LNCaP clone FGC (cell line): ENCODE data around the gene S100A7.
A peak's percentile ranks its signal among the peaks of the same experiment; 100 is the strongest.
"Not testable (repeated sequence)": the region's sequence is repeated elsewhere in the genome, so short reads cannot be mapped to it uniquely, and the experiment has no call there.

Source experiments
- DNase-seq: peaks from one replicate; pipeline ENCODE4 v3.0.0-alpha.2; 2011; ENCODE audit warnings: low read depth
- H3K4me3 ChIP-seq: 2 replicates; pipeline ENCODE4 v1.5.1; 2011; ENCODE audit warnings: mild to moderate bottlenecking, low read depth, low read length, control low read depth
- CTCF ChIP-seq: IDR thresholded peaks from 2 replicates; pipeline ENCODE4 v1.5.1; 2012; ENCODE audit warnings: mild to moderate bottlenecking; ENCODE audit not compliant: control insufficient read depth, insufficient read depth; ENCODE audit errors: extremely low read depth

Gene S100A7

GRCh38 chr1:153465811-153466636 lies 5.6 kb upstream of the S100A7 start:
- peak; percentile 67 for TF ChIP-seq CTCF
- H3K4me3 ChIP-seq, result no peak overlapping the region
- DNase-seq, result no peak

GRCh38 chr1:153462741-153463140 lies 2.3 kb upstream of the S100A7 start:
- not testable (repeated sequence) for H3K4me3 ChIP-seq, DNase-seq

GRCh38 chr1:153459655-153460054 lies 796 bp downstream of the S100A7 start:
- H3K4me3 ChIP-seq, result no peak overlapping the region
- DNase-seq, result no peak
- TF ChIP-seq CTCF, result no peak

- no peak for DNase-seq
- no peak for TF ChIP-seq CTCF
These were observed 4.1 kb downstream of the S100A7 start for GRCh38 chr1:153456396-153456795.

GRCh38 chr1:153448851-153449250 lies 11.6 kb downstream of the S100A7 start:
- not testable (repeated sequence) for DNase-seq, H3K4me3 ChIP-seq

More at GRCh38 chr1:153456396-153456795, 4.1 kb downstream of the S100A7 start:
- H3K4me3 ChIP-seq, result no peak overlapping the region

- no peak overlapping the region for H3K4me3 ChIP-seq
- no peak for DNase-seq
- no peak for TF ChIP-seq CTCF
These were observed 12.8 kb downstream of the S100A7 start for GRCh38 chr1:153447498-153448170.

GRCh38 chr1:153444078-153444477 lies 16.4 kb downstream of the S100A7 start:
- H3K4me3 ChIP-seq, result no peak overlapping the region
- no peak for DNase-seq
- no peak for TF ChIP-seq CTCF

GRCh38 chr1:153443486-153443885 lies 17.0 kb downstream of the S100A7 start:
- no peak for DNase-seq
- no peak overlapping the region for H3K4me3 ChIP-seq
- no peak for TF ChIP-seq CTCF
